ENCODE results near the gene GMDS. TPM values are rescaled to one million over a fixed set of nuclear protein-coding genes. Genes with fewer than 3 reads are reported as not detected.

The GMDS gene
- total and polyA plus RNA-seq, 2 of the 8 experiments (the other 6 are each of a cell fraction or from before 2014, with no cell fraction given), result 16.8 to 50.0 TPM

DNA sequence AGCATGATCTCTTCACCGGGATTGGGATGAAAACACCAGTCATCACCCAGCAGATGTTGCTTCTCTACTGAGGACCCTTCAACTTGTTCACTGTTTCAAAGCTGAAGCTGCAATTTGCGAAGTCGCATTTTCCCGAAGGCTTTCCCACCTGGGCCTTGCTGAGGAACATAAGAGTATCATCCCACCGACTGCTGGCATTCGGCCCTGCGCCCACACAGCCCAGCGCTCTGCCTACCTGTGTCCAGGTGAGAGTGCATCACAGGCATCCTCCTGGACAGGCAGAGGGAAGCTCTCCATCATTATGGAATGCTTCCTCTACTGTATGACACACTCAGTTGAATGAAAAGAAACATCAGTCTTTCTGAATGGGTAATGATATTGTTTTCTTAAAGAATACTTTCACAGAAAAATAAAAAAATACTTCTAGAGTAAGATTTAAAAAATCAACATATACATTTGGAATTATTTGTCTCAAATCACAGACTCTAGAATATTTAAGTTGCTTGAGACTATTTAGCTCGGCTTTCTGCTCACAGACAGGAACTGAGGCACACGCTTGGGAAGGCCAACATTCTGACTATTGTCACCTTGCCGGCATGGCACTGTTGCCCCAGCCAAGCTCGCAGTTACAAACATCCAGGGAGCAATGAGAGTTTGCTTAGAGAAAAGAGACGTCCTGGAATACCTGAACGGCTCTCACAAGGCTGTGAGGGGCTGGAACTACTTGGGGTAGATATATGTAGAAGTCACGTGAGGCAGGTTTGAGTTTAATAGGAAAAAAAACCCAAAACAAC lies 587.0 kb downstream of the GMDS start (continued):
- TF ChIP-seq, protein P1, sequence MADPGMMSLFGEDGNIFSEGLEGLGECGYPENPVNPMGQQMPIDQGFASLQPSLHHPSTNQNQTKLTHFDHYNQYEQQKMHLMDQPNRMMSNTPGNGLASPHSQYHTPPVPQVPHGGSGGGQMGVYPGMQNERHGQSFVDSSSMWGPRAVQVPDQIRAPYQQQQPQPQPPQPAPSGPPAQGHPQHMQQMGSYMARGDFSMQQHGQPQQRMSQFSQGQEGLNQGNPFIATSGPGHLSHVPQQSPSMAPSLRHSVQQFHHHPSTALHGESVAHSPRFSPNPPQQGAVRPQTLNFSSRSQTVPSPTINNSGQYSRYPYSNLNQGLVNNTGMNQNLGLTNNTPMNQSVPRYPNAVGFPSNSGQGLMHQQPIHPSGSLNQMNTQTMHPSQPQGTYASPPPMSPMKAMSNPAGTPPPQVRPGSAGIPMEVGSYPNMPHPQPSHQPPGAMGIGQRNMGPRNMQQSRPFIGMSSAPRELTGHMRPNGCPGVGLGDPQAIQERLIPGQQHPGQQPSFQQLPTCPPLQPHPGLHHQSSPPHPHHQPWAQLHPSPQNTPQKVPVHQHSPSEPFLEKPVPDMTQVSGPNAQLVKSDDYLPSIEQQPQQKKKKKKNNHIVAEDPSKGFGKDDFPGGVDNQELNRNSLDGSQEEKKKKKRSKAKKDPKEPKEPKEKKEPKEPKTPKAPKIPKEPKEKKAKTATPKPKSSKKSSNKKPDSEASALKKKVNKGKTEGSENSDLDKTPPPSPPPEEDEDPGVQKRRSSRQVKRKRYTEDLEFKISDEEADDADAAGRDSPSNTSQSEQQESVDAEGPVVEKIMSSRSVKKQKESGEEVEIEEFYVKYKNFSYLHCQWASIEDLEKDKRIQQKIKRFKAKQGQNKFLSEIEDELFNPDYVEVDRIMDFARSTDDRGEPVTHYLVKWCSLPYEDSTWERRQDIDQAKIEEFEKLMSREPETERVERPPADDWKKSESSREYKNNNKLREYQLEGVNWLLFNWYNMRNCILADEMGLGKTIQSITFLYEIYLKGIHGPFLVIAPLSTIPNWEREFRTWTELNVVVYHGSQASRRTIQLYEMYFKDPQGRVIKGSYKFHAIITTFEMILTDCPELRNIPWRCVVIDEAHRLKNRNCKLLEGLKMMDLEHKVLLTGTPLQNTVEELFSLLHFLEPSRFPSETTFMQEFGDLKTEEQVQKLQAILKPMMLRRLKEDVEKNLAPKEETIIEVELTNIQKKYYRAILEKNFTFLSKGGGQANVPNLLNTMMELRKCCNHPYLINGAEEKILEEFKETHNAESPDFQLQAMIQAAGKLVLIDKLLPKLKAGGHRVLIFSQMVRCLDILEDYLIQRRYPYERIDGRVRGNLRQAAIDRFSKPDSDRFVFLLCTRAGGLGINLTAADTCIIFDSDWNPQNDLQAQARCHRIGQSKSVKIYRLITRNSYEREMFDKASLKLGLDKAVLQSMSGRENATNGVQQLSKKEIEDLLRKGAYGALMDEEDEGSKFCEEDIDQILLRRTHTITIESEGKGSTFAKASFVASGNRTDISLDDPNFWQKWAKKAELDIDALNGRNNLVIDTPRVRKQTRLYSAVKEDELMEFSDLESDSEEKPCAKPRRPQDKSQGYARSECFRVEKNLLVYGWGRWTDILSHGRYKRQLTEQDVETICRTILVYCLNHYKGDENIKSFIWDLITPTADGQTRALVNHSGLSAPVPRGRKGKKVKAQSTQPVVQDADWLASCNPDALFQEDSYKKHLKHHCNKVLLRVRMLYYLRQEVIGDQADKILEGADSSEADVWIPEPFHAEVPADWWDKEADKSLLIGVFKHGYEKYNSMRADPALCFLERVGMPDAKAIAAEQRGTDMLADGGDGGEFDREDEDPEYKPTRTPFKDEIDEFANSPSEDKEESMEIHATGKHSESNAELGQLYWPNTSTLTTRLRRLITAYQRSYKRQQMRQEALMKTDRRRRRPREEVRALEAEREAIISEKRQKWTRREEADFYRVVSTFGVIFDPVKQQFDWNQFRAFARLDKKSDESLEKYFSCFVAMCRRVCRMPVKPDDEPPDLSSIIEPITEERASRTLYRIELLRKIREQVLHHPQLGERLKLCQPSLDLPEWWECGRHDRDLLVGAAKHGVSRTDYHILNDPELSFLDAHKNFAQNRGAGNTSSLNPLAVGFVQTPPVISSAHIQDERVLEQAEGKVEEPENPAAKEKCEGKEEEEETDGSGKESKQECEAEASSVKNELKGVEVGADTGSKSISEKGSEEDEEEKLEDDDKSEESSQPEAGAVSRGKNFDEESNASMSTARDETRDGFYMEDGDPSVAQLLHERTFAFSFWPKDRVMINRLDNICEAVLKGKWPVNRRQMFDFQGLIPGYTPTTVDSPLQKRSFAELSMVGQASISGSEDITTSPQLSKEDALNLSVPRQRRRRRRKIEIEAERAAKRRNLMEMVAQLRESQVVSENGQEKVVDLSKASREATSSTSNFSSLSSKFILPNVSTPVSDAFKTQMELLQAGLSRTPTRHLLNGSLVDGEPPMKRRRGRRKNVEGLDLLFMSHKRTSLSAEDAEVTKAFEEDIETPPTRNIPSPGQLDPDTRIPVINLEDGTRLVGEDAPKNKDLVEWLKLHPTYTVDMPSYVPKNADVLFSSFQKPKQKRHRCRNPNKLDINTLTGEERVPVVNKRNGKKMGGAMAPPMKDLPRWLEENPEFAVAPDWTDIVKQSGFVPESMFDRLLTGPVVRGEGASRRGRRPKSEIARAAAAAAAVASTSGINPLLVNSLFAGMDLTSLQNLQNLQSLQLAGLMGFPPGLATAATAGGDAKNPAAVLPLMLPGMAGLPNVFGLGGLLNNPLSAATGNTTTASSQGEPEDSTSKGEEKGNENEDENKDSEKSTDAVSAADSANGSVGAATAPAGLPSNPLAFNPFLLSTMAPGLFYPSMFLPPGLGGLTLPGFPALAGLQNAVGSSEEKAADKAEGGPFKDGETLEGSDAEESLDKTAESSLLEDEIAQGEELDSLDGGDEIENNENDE (IDR thresholded peaks at IDR 0.05; ENCODE audit: insufficient replicate concordance, low read length), result no peak
- no peak for TF ChIP-seq SP4 (IDR thresholded peaks at IDR 0.05; ENCODE audit: low read length)
- no peak for TF ChIP-seq SIX5 (IDR thresholded peaks at IDR 0.05; ENCODE audit: low read depth, low read length)
- no peak for TF ChIP-seq BRCA1 (IDR thresholded peaks at IDR 0.05; ENCODE audit: low read depth, low read length)
- no peak for TF ChIP-seq GTF2F1 (IDR thresholded peaks at IDR 0.05; ENCODE audit: borderline replicate concordance, low read depth, low read length)
- no peak for TF ChIP-seq SAP30 (IDR thresholded peaks at IDR 0.05; ENCODE audit: insufficient read depth, insufficient replicate concordance, low read length)
- no peak for TF ChIP-seq CTBP2 (IDR thresholded peaks at IDR 0.05; ENCODE audit: borderline replicate concordance, insufficient read depth, insufficient read length, low read length)
- TF ChIP-seq TBP (IDR thresholded peaks at IDR 0.05; ENCODE audit: low read depth, low read length), result no peak
- no peak for TF ChIP-seq RXRA (IDR thresholded peaks at IDR 0.05; ENCODE audit: insufficient read depth, low read depth, low read length)
- TF ChIP-seq EGR1 (IDR thresholded peaks at IDR 0.05; ENCODE audit: borderline replicate concordance, low read depth, low read length), result no peak
